IPS-11a (cell line): ENCODE results near the gene HDAC1.

Experiments
- H3K4me3 ChIP-seq: one replicate; pipeline ENCODE4 v1.5.1; 2013; ENCODE audit warnings: low read depth, low read length, control low read depth

The HDAC1 gene

GRCh38 chr1:32365445-32365844, 73.6 kb downstream of the HDAC1 start:
- H3K4me3 ChIP-seq, result no peak overlapping the region

DNA sequence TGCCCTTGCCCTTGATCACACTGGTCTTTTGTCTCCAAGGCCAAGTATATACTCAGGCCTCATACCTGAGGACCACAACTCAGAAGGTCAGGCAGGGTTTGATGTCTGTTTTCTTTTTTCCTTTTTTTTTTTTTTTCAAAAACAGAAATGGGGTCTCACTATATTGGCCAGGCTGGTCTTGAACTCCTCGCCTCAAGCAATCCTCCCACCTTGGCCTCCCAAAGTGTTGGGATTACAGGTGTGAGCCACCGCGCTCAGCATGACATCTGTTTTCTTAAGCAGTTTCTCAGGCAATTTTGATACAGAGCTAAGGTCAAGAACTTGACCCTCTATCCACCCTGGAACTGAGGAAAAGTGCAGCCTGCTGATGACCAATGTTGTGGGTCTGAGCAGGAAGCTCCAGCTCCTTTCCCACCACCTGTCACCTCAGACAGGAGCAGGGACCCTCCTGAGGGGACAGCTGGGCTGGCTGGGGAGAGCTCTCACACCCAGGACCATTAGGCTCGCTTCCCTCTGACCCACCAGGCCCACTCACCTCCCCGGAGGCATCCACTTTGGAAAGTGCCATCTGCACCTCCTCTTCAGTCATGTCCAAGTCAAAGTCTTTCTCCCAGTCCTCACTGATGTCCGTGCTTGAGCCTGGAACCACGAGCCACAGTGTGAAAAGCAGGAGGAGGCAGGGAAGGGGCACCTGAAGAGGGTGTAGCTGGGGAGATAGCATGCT, 76.2 kb downstream of the HDAC1 start:
- no peak overlapping the region for H3K4me3 ChIP-seq

DNA sequence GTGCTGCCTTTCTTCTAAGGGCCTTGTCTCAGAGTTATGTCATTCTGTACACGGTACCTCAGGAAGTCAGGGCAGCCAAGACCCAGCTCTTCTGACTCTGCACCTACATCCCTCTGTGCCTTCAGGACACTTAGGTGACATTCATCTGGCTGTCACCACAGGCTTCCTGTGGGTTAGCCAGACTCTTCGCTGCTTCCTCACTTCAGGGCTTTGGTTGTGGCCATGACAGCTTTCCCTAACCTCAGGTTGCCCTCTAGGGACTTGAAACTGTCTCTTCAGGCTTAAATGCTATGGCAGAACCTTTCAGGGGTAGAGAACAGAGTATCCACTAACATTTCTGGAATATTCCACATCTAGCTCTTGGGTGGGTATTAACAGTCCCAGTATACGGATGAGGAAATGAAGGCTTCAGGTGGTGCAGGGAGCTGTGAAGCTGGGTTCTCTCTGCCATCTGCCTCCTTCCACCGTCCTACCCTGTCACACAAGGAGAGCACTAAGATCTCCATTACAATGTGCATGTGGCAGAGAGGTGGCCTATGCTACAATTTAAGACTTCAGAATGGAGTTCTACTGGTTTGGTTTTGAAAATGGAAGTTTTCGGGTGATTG, 80.4 kb downstream of the HDAC1 start:
- H3K4me3 ChIP-seq, result no peak overlapping the region

GRCh38 chr1:32373996-32374592, 82.2 kb downstream of the HDAC1 start:
- H3K4me3 ChIP-seq, result no peak overlapping the region

DNA sequence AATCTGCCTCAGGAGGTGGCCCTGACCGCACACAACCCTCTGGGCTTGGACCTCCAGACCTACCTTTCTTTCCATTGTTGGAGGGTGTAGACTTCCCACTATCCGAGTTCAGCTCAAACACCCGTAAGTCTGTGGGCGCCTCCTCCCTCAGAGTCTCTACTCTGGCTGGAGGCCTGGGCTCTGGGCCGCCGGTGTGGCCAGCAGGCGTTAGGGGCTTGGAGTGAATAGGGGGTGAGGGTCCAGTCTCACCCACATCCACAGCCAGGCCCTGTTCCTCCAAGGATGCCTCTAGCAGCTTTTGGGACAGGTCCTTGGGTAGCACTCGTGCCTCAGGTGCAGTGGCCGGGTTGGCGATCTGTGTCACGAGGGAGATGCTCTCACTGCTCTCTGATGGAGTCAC, 84.3 kb downstream of the HDAC1 start:
- no peak overlapping the region for H3K4me3 ChIP-seq

DNA sequence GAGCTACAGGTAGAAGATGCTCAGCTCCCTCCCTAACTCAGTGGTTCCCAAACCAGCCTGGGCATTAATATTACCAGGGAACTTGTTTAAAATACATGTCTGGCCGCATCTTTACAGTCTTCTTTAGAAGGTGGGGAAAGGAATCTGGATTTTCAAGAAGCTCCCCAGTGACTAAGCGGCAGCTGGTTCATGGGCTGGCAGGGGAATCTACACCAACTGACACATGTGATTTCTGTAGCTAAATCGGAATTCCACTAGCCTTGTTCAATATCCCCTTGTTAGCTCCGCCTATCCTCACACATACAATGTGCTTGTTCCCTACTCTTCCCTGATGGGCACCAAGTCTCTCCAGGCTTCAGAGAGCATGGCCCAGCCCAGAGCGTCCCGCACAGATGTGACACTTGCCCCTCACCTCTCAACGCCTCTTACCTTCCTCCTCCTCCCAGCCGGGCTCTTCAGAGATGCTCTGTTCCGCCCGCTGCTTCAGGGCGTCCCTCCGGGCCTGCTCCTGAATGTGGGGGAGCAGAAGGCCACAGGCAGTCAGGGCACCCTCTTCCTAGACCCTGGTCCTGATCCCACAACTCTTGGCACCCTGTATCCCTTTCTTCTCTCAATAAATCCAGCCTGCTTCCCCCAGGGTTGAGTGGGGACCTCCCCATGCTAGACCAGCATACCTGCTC, 85.8 kb downstream of the HDAC1 start:
- H3K4me3 ChIP-seq, result no peak overlapping the region

GRCh38 chr1:32380057-32380456, 88.2 kb downstream of the HDAC1 start:
- no peak overlapping the region for H3K4me3 ChIP-seq
